GM23248 (cell line): Measurements from ENCODE around the gene CMYA5.

Experiments used
- EZH2 ChIP-seq: fragments of 200-600 bp; sonication (generic); IDR thresholded peaks from 2 replicates; pipeline ENCODE4 v1.6.1; 2018; ENCODE audit warnings: antibody characterized with exemption, mild to moderate bottlenecking; ENCODE audit not compliant: insufficient read depth, poor library complexity, severe bottlenecking
- EZH2phosphoT487 ChIP-seq: fragments of 200-600 bp; sonication (generic); IDR thresholded peaks from 2 replicates; pipeline ENCODE4 v1.6.1; 2018; ENCODE audit warnings: antibody characterized with exemption, moderate library complexity, mild to moderate bottlenecking, low read depth; ENCODE audit not compliant: insufficient read depth

- TF ChIP-seq EZH2phosphoT487 = no peak
- no peak for TF ChIP-seq EZH2
These were observed 102.8 kb downstream of the CMYA5 start for GRCh38 chr5:79792463-79792862.
